ENCODE data around the gene BBS9. TPM values are rescaled to one million over a fixed set of nuclear protein-coding genes. Genes with fewer than 3 reads are reported as not detected.

Gene BBS9
- total RNA-seq, 1 experiment from 2014 or later: 26.4 TPM

DNA sequence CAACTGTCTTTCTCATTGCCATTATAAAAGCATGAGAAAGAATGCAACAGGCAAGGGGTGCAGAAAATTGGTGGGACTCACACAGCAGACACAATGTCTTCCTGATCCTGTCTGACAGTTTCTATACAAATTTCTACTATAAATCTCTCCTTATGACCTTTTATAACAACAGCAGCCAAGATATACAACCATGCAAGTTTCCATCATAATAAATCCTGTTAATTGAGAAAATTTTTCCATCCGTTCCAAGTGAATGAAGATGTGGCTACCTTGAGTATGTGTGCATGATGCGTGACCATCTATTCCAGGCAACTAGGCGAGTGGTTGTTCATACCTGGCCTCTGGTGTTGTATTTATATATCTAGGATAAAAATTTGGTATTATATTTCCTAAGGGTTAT lies 216.7 kb downstream of the BBS9 start:
- no CpG with 5 or more reads among the region's 3 CpGs for WGBS (ENCODE audit: extremely low coverage, insufficient read length, low lambda C conversion rate)
- H3K4me2 ChIP-seq (ENCODE audit: insufficient read depth, insufficient read length, low read length): no peak overlapping the region
- H2AK5ac ChIP-seq (ENCODE audit: insufficient read length, low read length): no peak overlapping the region
- no peak overlapping the region for H3K9ac ChIP-seq (ENCODE audit: extremely low read depth, insufficient read length, low read length)
- no peaks in the 10 kb centered on the region for H3K23me2 ChIP-seq (ENCODE audit: insufficient read length, low read depth, low read length, poor library complexity, severe bottlenecking)
- no peaks in the 10 kb centered on the region for H4K20me1 ChIP-seq (ENCODE audit: control insufficient read depth, insufficient read depth, insufficient read length)
- no peaks in the 10 kb centered on the region for H3K79me2 ChIP-seq (ENCODE audit: insufficient read depth, low read length)
- H3K79me1 ChIP-seq (ENCODE audit: insufficient read depth, low read depth, low read length, poor library complexity, severe bottlenecking): no peaks in the 10 kb centered on the region
- no peaks in the 10 kb centered on the region for H3K4me1 ChIP-seq (ENCODE audit: insufficient read depth, low read length)
- H3T11ph ChIP-seq (ENCODE audit: low read length): no peak overlapping the region
- no peaks in the 10 kb centered on the region for H3K27me3 ChIP-seq (ENCODE audit: insufficient read depth, low read length)
- H3K9me3 Mint-ChIP-seq: no peaks in the 10 kb centered on the region
- H2BK120ac ChIP-seq (ENCODE audit: low read depth, low read length, poor library complexity, severe bottlenecking): no peak overlapping the region
- no peaks in the 10 kb centered on the region for H3K27me3 Mint-ChIP-seq (ENCODE audit: low read depth)
- no peak overlapping the region for H2BK5ac ChIP-seq (ENCODE audit: insufficient read length, low read length)
- no peak overlapping the region for H2BK12ac ChIP-seq (ENCODE audit: insufficient read length, low read depth, low read length)
- no peak overlapping the region for H2AFZ ChIP-seq (ENCODE audit: low read length)
- no peaks in the 10 kb centered on the region for H3K36me3 Mint-ChIP-seq (ENCODE audit: insufficient read depth in 1 of 3, low read depth in 3 of 3)
- no peak for DNase-seq
- H3K27ac Mint-ChIP-seq: no peak overlapping the region
- H3K18ac ChIP-seq (ENCODE audit: insufficient read length, low read depth, low read length): no peak overlapping the region
- no peak overlapping the region for H2BK20ac ChIP-seq (ENCODE audit: low read depth, low read length, poor library complexity, severe bottlenecking)
- H4K5ac ChIP-seq (ENCODE audit: insufficient read length, low read depth, low read length): no peak overlapping the region
- no peak overlapping the region for H3K14ac ChIP-seq (ENCODE audit: insufficient read depth, low read length)
- H3K9me3 ChIP-seq (ENCODE audit: control insufficient read depth, low read depth, low read length): no peaks in the 10 kb centered on the region
- no peak overlapping the region for H4K91ac ChIP-seq (ENCODE audit: insufficient read length, low read depth, low read length)
- H3K56ac ChIP-seq (ENCODE audit: insufficient read length, low read depth, low read length): no peak overlapping the region
- no peak overlapping the region for H3K4ac ChIP-seq (ENCODE audit: low read depth, low read length)
- H4K8ac ChIP-seq (replicated peaks; ENCODE audit: insufficient read length, low read depth, low read length): no peak overlapping the region
- no peak overlapping the region for H3K23ac ChIP-seq (ENCODE audit: insufficient read length, low read depth, low read length)
- no peak overlapping the region for H3K27ac ChIP-seq (ENCODE audit: insufficient read length, low read depth, low read length)
- H3K4me3 Mint-ChIP-seq: no peak overlapping the region
- TF ChIP-seq, protein P1, sequence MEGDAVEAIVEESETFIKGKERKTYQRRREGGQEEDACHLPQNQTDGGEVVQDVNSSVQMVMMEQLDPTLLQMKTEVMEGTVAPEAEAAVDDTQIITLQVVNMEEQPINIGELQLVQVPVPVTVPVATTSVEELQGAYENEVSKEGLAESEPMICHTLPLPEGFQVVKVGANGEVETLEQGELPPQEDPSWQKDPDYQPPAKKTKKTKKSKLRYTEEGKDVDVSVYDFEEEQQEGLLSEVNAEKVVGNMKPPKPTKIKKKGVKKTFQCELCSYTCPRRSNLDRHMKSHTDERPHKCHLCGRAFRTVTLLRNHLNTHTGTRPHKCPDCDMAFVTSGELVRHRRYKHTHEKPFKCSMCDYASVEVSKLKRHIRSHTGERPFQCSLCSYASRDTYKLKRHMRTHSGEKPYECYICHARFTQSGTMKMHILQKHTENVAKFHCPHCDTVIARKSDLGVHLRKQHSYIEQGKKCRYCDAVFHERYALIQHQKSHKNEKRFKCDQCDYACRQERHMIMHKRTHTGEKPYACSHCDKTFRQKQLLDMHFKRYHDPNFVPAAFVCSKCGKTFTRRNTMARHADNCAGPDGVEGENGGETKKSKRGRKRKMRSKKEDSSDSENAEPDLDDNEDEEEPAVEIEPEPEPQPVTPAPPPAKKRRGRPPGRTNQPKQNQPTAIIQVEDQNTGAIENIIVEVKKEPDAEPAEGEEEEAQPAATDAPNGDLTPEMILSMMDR (conservative IDR thresholded peaks at IDR 0.05): no peak
- no peak overlapping the region for H2BK15ac ChIP-seq (ENCODE audit: low read depth, low read length)
- H3K4me1 Mint-ChIP-seq: peaks cover 4 to 5% of the 10 kb centered on the region in 2 experiments; a peak in 1 of 4 replicates
